ENCODE data around the gene GAN. TPM values are rescaled to one million over a fixed set of nuclear protein-coding genes. Genes with fewer than 3 reads are reported as not detected.

Gene GAN
- total and polyA plus RNA-seq, 10 of the 15 experiments (the other 5 are each of a cell fraction or from before 2014, with no cell fraction given) = 0.42 to 8.4 (median 2.5) TPM

- H3K36me3 ChIP-seq (ENCODE audit: control insufficient read depth in 2 of 2, insufficient read depth in 2 of 2, low read length in 1 of 2) = no peaks in the 10 kb centered on the region
- no peak for ATAC-seq
- no peak overlapping the region for H3K27ac ChIP-seq (ENCODE audit: control insufficient read depth, insufficient read depth)
- H3K9me3 ChIP-seq (replicated peaks; ENCODE audit: control insufficient read depth, insufficient read depth, low read length) = no peaks in the 10 kb centered on the region
- peaks cover 0 to 2% of the 10 kb centered on the region in 2 experiments; a peak in 2 of 4 replicates for H3K27me3 ChIP-seq (replicated peaks in 1 of 2; ENCODE audit: control insufficient read depth in 2 of 2, insufficient read depth in 2 of 2, low read length in 1 of 2)
- RAD21 ChIA-PET (ENCODE audit: unreplicated experiment) = no interaction called here
- H3K9ac ChIP-seq (ENCODE audit: control insufficient read depth, insufficient read depth, low read length) = no peak overlapping the region
- no TSS peak for BruUV-seq (replicated peaks)
- TF ChIP-seq CEBPB (IDR thresholded peaks at IDR 0.05; ENCODE audit: borderline replicate concordance in 1 of 2, low read depth in 2 of 2, low read length in 2 of 2) = no peak
- TF ChIP-seq EZH2 (IDR thresholded peaks at IDR 0.05; ENCODE audit: borderline replicate concordance, control insufficient read depth, low read depth, low read length) = no peak
- TF ChIP-seq ZNF207 (IDR thresholded peaks at IDR 0.05; ENCODE audit: borderline replicate concordance) = no peak
- TF ChIP-seq CBX5 (IDR thresholded peaks at IDR 0.05; ENCODE audit: low read depth) = no peak
- TF ChIP-seq, protein P1, sequence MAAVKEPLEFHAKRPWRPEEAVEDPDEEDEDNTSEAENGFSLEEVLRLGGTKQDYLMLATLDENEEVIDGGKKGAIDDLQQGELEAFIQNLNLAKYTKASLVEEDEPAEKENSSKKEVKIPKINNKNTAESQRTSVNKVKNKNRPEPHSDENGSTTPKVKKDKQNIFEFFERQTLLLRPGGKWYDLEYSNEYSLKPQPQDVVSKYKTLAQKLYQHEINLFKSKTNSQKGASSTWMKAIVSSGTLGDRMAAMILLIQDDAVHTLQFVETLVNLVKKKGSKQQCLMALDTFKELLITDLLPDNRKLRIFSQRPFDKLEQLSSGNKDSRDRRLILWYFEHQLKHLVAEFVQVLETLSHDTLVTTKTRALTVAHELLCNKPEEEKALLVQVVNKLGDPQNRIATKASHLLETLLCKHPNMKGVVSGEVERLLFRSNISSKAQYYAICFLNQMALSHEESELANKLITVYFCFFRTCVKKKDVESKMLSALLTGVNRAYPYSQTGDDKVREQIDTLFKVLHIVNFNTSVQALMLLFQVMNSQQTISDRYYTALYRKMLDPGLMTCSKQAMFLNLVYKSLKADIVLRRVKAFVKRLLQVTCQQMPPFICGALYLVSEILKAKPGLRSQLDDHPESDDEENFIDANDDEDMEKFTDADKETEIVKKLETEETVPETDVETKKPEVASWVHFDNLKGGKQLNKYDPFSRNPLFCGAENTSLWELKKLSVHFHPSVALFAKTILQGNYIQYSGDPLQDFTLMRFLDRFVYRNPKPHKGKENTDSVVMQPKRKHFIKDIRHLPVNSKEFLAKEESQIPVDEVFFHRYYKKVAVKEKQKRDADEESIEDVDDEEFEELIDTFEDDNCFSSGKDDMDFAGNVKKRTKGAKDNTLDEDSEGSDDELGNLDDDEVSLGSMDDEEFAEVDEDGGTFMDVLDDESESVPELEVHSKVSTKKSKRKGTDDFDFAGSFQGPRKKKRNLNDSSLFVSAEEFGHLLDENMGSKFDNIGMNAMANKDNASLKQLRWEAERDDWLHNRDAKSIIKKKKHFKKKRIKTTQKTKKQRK (IDR thresholded peaks at IDR 0.05; ENCODE audit: low read depth, low read length) = no peak
- no peak for TF ChIP-seq LARP7 (IDR thresholded peaks at IDR 0.05)
- no peak for TF ChIP-seq PML (IDR thresholded peaks at IDR 0.05; ENCODE audit: low read length)
- no peak for TF ChIP-seq STAT3 (IDR thresholded peaks at IDR 0.05; ENCODE audit: low read depth, low read length)
- no peak for TF ChIP-seq ASH2L (IDR thresholded peaks at IDR 0.05; ENCODE audit: borderline replicate concordance, low read depth)
- TF ChIP-seq POLR2AphosphoS5 (IDR thresholded peaks at IDR 0.05; ENCODE audit: low read length) = no peak
- TF ChIP-seq ZZZ3 (IDR thresholded peaks at IDR 0.05; ENCODE audit: control insufficient read depth, insufficient read length, low read depth) = no peak
- no peak for TF ChIP-seq SREBF2 (IDR thresholded peaks at IDR 0.05; ENCODE audit: low read length)
- TF ChIP-seq ZSCAN29 (IDR thresholded peaks at IDR 0.05) = no peak
- no peak for TF ChIP-seq NFYB (IDR thresholded peaks at IDR 0.05; ENCODE audit: insufficient read depth, low read depth, low read length)
- no peak for TF ChIP-seq YY1 (IDR thresholded peaks at IDR 0.05; ENCODE audit: low read depth, low read length)
- TF ChIP-seq TCF12 (IDR thresholded peaks at IDR 0.05; ENCODE audit: low read depth, low read length) = no peak
- no peak for TF ChIP-seq JUND (IDR thresholded peaks at IDR 0.05; ENCODE audit: low read depth, low read length)
- H3K79me2 ChIP-seq (ENCODE audit: control insufficient read depth, insufficient read depth, low read length) = no peaks in the 10 kb centered on the region
- no peak overlapping the region for H2AFZ ChIP-seq (ENCODE audit: control insufficient read depth, low read depth, low read length)
- H4K20me1 ChIP-seq (ENCODE audit: control insufficient read depth, insufficient read depth) = no peaks in the 10 kb centered on the region
- 10% methylated on average over 10 of the region's 10 CpGs for WGBS (ENCODE audit: insufficient coverage, insufficient replicate concordance, low lambda C conversion rate, missing lambda C conversion rate)
- SMC1A ChIA-PET (ENCODE audit: uncharacterized antibody, unreplicated experiment) = no interaction called here
- in situ Hi-C loops (cut with MboI) (no loop called here), intact Hi-C loops (cut with micrococcal nuclease; ENCODE audit: unreplicated experiment) (no loop called here)
- CTCF ChIA-PET = interaction anchor here (2.1 kb wide), 1 partner anchor 12 kb away, joined by 8 read pairs; no protein-coding TSS in a partner anchor
- no peaks in the 10 kb centered on the region for H3K4me1 ChIP-seq (ENCODE audit: control insufficient read depth, insufficient read depth, low read length)
- no peak for FAIRE-seq
- POLR2A ChIA-PET = no interaction called here
- no peak overlapping the region for H3K4me2 ChIP-seq (ENCODE audit: control insufficient read depth, insufficient read depth)
- DNase-seq (ENCODE audit: low read depth, low spot score) = no peak
- H3K4me3 ChIP-seq = no peak overlapping the region
Observed at GRCh38 chr16:81273223-81273950, 41.4 kb upstream of the GAN start.
